ENCODE measurements around the gene RHBDL1.

- no peak for TF ChIP-seq EZH2 (IDR thresholded peaks at IDR 0.05; ENCODE audit: borderline replicate concordance, low read depth, low read length, poor library complexity, severe bottlenecking)
- TF ChIP-seq CTCF (conservative IDR thresholded peaks at IDR 0.05; ENCODE audit: low read depth, low read length), result no peak
Measured at GRCh38 chr16:722835-723633, 47.6 kb downstream of the RHBDL1 start.
